Right forelimb (tissue), 1 donor: ENCODE data around the gene KIF26B.
"Not testable (repeated sequence)": the region's sequence is repeated elsewhere in the genome, so short reads cannot be mapped to it uniquely, and the experiment has no call there.

Experiments
- DNase-seq: peaks from one replicate; pipeline ENCODE4 v3.0.0-alpha.2; 2018

Gene KIF26B

GRCh38 chr1:245290836-245291235, 136.1 kb downstream of the KIF26B start:
- no peak for DNase-seq

GRCh38 chr1:245291351-245291750, 136.6 kb downstream of the KIF26B start:
- no peak for DNase-seq

- no peak for DNase-seq
Observed at GRCh38 chr1:245292141-245292540, 137.4 kb downstream of the KIF26B start.

DNA sequence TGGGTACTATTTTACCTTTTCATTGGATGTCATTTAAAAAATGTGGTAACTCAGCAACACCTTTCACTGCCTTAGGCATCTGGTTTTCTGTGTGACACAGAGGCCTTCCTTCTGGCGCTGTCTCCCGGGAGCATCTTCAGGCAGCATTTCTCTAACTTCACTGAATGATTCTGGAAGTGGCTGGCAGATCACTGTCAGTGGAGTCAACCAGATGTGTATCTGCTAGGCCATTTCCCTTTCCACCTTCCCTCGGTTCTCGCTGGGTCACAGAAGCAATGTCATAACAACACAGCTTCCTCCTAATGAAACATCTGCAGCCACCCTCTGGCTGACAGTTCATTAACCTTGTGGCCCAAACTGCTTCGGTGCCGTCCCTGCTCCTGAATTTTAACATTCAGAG, 137.8 kb downstream of the KIF26B start:
- no peak for DNase-seq

- DNase-seq = no peak
Observed at GRCh38 chr1:245294020-245294419, 139.2 kb downstream of the KIF26B start.

DNA sequence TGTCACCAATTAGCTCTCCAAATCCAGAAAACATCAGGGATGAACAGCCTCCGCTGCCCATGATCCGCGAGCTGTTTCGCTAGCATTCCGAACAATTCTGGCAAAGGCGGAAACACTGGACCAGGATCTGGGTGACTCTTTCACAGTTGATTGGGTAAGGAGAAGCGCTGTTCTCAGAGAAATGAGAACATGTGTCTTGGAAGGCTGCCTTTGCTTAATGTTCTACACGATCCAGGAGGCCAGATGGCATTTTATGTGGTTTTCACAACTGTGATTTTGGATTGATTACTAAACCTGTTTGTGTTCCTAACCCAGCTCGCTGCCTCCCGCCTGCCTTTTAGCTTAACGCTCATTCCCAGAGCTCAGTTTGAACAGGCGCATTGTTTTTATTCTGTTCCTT, 144.0 kb downstream of the KIF26B start:
- DNase-seq = no peak

DNA sequence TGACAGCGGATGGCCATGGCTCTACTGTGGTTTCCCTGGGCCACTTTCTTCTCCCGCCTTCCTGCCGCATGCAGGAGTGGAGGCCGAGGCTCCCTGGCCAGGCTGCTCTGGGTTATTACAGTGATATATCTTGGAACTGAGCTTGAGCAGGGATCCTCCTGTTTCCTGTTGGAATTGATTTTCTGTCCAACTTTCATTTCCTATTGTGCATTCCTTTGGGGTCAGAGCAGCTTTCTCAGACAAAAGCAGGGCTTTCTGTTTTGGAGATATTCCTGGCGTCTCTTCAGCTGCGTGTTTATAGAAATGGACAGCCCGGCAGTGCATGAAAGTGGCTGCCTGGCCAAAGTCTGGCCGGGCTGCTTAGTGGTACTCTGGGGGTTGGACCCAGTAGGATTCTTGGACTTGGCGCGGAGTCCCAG, 146.4 kb downstream of the KIF26B start:
- no peak for DNase-seq

- no peak for DNase-seq
Observed at GRCh38 chr1:245301921-245302320, 147.1 kb downstream of the KIF26B start.

GRCh38 chr1:245304698-245305097, 149.9 kb downstream of the KIF26B start:
- DNase-seq = no peak

GRCh38 chr1:245306020-245306419, 151.2 kb downstream of the KIF26B start:
- DNase-seq = no peak

DNA sequence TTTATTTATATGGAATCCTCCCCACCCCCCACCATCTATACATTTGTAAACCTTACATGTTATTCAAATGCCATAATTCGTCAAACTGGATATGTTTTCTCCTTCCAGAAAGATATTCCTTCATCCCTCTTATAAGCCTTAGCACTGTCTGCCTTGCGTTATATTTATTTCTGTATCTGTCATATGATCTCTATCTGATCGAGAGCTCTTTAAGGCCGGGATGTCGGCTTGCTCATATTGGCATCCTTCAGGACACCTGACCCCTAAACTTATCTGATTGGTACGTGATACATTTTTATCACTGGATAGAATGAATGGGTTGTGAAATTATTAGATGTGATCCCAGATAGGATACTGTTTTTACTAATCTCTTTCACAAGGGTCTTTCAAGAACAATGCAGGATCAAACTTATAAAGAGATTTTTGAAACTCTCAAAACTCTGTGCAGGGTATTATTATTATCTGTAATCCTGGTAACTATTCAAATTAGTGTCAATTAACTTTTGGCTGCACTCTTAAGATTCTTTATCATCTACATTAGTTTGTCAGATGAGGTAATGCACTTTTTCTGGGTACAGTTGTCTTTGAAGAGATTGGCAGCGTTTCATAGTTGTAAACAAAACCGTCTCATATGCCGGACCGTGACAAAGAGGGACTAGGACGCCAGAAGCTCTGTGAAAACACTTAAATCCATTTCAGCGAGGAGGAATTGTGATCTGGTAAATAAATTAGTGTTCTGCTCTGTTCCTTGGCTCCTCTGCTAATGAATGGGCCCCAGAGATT, 152.0 kb downstream of the KIF26B start:
- no peak for DNase-seq

GRCh38 chr1:245310571-245311531, 156.1 kb downstream of the KIF26B start:
- DNase-seq = no peak

DNA sequence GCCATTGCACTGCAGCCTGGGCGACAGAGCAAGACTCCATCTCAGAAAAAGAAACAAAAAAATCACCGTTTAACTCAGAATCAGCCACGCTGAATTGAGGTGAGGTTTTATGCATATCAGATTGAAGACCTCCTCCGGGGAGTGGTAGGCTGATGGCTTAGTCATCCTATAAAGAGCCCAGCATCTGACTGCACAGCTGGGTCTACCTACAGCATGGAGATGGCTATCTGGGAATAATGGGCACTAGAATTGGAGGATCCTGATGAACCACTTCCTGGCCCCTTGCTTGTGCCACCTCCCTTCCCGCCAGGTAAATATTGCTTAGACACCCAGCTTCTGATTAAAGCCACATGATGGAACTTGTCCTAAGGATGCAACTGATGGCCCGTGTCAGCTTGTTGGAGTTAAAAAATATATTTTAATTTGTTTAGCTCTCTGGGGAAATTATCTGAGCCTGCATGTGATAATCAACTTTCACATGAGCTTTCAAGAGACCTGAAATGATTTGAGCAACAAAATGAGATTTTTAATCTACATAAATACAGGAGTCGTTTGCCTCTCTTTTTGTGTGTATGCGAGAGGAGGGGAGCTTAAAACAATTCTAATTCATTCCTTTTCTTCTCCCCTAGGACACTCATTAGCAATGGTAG, 157.2 kb downstream of the KIF26B start:
- DNase-seq = no peak

DNA sequence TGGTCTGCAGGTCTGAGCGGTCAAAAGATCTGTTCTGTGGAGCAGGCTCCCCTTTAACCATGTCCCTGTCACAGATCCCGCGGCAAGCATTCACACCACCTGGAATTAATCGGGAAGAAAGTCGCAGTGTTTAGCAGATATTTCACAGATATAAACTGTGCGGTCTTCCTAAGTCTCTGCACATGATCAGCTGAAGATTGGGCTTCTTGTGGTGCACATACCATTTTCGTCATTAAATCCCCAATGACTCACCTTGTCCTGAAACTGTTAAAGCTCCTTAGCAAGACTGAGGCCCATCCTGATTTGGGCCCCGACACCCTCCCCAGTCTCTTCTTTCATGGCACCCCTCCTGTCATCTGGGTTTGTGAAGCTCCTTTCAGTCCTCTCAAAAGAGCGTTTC, 158.8 kb downstream of the KIF26B start:
- DNase-seq = no peak

- no peak for DNase-seq
Observed at GRCh38 chr1:245316784-245317183, 162.0 kb downstream of the KIF26B start.

- DNase-seq = no peak
Observed at GRCh38 chr1:245317217-245317616, 162.4 kb downstream of the KIF26B start.

DNA sequence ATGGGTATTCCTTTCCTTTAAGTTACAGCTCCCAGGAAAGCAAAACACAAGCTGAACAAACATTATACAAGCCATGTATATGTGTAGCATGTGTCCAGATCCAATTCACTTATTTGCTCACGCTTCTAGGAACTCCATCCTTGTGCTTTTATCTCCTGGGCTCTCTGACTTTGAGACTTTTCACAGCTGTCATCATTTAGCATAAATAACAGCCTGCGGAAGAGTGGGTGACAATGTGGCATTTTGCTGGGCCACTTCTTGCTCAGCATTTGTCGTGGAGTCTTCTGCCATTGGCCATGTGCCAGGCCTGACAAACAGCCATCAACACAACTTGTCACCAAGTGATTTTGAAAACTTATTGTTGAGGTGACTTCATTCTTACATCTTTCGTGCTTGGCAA, 164.3 kb downstream of the KIF26B start:
- DNase-seq = no peak

DNA sequence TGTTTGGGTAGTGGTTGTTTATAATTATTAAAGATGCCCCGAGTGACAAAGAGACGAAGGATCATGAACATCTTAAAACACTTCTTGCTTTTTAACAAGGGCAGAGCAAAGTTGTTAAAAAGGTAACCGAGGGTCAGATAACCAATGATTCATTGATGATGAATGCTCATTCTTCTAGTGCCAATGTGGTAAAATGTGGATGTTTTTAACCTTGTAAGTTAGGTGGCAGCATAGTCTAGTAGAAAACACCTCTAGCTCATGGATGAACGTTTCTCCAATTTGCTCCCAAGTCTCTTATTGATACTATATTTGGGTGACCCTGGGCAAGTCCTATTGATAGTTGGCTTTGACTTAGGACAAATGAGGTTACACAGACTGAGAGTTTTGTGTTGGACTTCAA, 167.9 kb downstream of the KIF26B start:
- DNase-seq = no peak

GRCh38 chr1:245323765-245324164, 169.0 kb downstream of the KIF26B start:
- DNase-seq = not testable (repeated sequence)

DNA sequence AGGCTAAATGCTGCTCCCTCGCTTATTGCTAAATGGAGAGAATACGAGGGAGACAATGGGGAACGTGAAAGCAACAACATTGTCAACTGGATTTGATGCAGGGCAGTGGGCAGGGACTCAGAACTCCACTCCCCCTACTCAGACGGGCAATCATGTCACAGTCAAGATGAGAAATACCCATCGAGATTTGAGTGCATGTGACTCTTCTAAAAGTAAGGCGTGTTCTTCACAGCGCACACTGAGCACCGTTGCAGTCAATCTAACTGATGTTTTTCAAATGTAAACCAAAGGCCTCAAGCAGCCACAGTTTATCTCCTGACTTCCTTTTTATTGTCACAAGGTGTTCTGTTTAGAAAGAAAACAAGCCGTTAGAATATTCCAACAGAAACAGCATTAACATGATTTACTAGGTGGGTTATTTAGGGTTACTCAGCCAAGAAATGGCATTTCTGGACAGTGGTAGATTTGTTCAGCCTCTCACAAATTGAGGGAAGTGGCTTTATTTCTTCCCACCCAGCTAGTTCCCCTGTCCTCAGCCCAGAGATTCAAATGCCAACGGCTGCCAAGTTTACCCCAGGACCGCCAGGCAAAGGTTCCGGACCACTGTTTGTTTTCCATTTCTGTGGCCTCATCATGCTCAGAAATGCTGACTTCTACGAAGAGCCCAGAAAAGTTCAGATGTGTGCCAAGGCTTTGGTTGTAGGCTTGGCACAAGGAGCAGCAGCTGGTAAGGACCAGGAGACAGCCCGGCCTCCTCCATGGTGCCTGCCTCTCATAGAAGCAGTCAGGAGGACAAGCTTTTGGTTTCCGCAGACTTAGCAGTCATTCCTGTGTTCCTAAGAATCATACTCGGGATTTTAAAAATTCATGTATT, 171.4 kb downstream of the KIF26B start:
- no peak for DNase-seq

DNA sequence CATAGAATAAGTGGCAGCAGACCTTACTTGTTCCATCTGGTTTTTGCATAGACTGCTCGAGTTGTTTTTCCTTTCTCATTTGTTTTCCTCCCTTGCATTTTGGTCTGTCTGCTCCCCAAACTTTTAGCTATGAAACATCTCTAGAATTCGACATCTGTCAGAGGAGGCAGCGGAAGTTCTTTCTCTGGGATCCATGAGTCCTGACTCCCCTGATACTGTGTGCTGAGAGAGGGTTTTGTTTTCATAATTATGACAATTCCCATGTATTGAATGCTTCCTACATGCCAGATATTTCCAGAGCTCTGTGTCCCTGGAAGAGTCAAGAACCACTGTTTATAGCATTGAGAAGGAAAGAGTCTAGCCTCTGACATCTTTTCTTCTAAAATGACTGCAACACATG, 172.6 kb downstream of the KIF26B start:
- no peak for DNase-seq

DNA sequence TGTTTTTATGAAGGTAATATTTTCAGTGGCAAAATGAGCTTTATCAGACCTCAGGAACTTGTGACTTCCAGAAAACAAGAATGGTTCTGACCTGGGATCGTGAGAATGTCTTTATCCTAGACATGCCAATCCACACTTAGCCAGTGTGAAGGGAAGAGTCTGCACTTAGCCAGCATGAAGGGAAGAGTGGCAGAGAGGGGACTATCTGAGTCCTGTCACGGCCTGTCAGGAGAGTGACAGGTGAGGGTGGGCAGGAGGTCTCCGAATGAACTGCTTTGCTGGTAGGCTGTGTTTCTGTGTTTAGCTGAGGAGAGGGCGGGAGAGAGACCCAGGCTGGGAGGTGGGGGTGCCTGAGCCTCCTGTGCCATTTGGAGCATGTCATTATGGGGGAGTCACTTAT, 173.1 kb downstream of the KIF26B start:
- DNase-seq = no peak
